LNCaP clone FGC (cell line): ENCODE data around the gene CHIC2.

Experiments
- DNase-seq: peaks from one replicate; pipeline ENCODE4 v3.0.0-alpha.2; 2011; ENCODE audit warnings: low read depth
- H3K4me3 ChIP-seq: 2 replicates; pipeline ENCODE4 v1.5.1; 2011; ENCODE audit warnings: mild to moderate bottlenecking, low read depth, low read length, control low read depth
- CTCF ChIP-seq: IDR thresholded peaks from 2 replicates; pipeline ENCODE4 v1.5.1; 2012; ENCODE audit warnings: mild to moderate bottlenecking; ENCODE audit not compliant: control insufficient read depth, insufficient read depth; ENCODE audit errors: extremely low read depth

The CHIC2 gene

GRCh38 chr4:54004463-54004862 lies 59.9 kb downstream of the CHIC2 start:
- DNase-seq, result no peak
- TF ChIP-seq CTCF, result no peak
- H3K4me3 ChIP-seq, result no peak overlapping the region

GRCh38 chr4:54001668-54002365 lies 62.6 kb downstream of the CHIC2 start:
- no peak for TF ChIP-seq CTCF
- DNase-seq, result no peak
- no peak overlapping the region for H3K4me3 ChIP-seq

- DNase-seq, result no peak
- TF ChIP-seq CTCF, result no peak
- no peak overlapping the region for H3K4me3 ChIP-seq
Measured at GRCh38 chr4:53997898-53998297, 66.5 kb downstream of the CHIC2 start.

GRCh38 chr4:53994382-53995102 lies 69.9 kb downstream of the CHIC2 start:
- no peak for DNase-seq
- no peak overlapping the region for H3K4me3 ChIP-seq
- TF ChIP-seq CTCF, result no peak

GRCh38 chr4:53992785-53993184 lies 71.6 kb downstream of the CHIC2 start:
- TF ChIP-seq CTCF, result no peak
- no peak for DNase-seq
- H3K4me3 ChIP-seq, result no peak overlapping the region

GRCh38 chr4:53991821-53992220 lies 72.6 kb downstream of the CHIC2 start:
- DNase-seq, result no peak
- no peak for TF ChIP-seq CTCF
- no peak overlapping the region for H3K4me3 ChIP-seq
